Measurements from ENCODE around the gene USP6NL. TPM values are rescaled to one million over a fixed set of nuclear protein-coding genes. Genes with fewer than 3 reads are reported as not detected.

The USP6NL gene
- total RNA-seq, 1 experiment from 2014 or later = 22.1 TPM

DNA sequence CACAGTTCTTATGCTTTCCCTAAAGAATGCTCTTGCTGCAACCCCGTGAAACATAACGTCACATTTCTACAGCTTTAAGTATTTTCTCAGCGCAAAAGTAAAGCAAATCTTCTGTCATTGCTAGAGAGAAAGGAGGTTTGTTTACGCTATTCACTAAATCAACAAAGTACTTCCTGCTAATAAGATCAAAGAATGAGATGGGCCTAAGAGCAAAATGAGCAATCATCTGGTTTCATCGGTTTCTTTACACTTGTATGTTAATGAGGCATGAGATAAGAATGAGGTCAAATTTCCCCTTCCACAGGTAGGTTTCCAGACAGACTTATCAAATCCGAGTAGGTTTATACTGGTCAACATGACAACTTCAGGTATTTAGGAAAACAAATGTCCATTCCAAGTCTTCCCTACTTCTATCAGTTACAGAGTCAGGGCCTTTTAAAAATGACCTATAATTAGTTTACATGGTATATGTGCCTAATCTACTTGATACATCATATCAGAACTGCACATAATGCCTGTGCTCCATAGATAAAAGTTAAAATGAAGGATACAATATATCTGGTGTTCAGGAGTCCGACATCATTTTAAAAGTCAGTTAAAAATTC, 8.4 kb downstream of the USP6NL start:
- peaks cover 29% of the 10 kb centered on the region for H3K4me1 ChIP-seq (replicated peaks; ENCODE audit: insufficient read depth)
- H3K27me3 ChIP-seq (ENCODE audit: insufficient read depth, low read depth) = no peaks in the 10 kb centered on the region
- CTCF ChIA-PET = no interaction called here
- no peaks in the 10 kb centered on the region for H3K36me3 ChIP-seq (ENCODE audit: low read depth)
- H3K27ac ChIP-seq = peak overlapping the region; percentile 90
- peaks cover 5% of the 10 kb centered on the region; the same call in 1 of the 2 replicates for H4K20me1 ChIP-seq (ENCODE audit: insufficient read depth)
- BruUV-seq (replicated peaks) = no TSS peak
- H3K9me3 ChIP-seq (ENCODE audit: insufficient read depth, low read depth) = no peaks in the 10 kb centered on the region
- POLR2A ChIA-PET (ENCODE audit: unreplicated experiment) = interaction anchor here (0.6 kb wide), 1 partner anchor 14 kb away, joined by 4 read pairs; no protein-coding TSS in a partner anchor
- no peak overlapping the region for H2AFZ ChIP-seq
- H3K9me2 ChIP-seq (ENCODE audit: insufficient read depth) = no peaks in the 10 kb centered on the region
- peaks cover 13% of the 10 kb centered on the region; the same call in 1 of the 2 replicates for H3F3A ChIP-seq (ENCODE audit: insufficient read depth, low read depth)
- TF ChIP-seq EZH2 (IDR thresholded peaks at IDR 0.05; ENCODE audit: low read depth) (no peak), CTCF (conservative IDR thresholded peaks at IDR 0.05) (no peak)
- H3K79me2 ChIP-seq (ENCODE audit: low read depth) = peaks cover 94% of the 10 kb centered on the region
- H3K4me3 ChIP-seq = peak overlapping the region; percentile 31; the same call in 1 of the 2 replicates
- peak in 1 of 2 experiments; percentile 94 for DNase-seq
- H3K4me2 ChIP-seq = peak overlapping the region; percentile 72
- intact Hi-C loops (cut with micrococcal nuclease; ENCODE audit: unreplicated experiment) = loop anchor here (2.0 kb wide), 3 partner anchors 50 to 116 kb away; no protein-coding TSS in a partner anchor

DNA sequence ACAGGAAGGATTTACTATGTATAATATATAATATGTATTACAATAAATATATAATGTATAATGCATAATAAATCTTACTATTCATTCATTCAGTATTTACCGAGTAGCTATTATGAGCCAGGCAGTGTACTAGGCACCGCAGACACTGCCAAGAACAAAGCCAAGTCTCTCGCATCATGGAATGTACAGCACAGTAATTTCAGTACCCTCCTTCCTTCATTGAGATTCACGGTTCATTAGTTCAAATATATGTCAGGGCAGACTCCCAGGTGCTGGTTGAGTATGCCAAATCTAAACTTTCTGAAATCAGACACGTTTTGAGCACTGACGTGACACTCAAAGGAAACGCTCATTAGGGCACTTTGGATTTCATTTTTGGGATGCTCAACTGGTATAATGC, 9.1 kb downstream of the USP6NL start:
- no peak for TF ChIP-seq EZH2 (IDR thresholded peaks at IDR 0.05; ENCODE audit: low read depth)
- TF ChIP-seq CTCF (conservative IDR thresholded peaks at IDR 0.05) = no peak
- Histone ChIP-seq H2AFZ (no peak overlapping the region), H3K4me1 (replicated peaks; ENCODE audit: insufficient read depth) (peaks cover 29% of the 10 kb centered on the region), H3K27ac (peak overlapping the region; percentile 90), H4K20me1 (ENCODE audit: insufficient read depth) (peaks cover 5% of the 10 kb centered on the region), H3K27me3 (ENCODE audit: insufficient read depth, low read depth) (no peaks in the 10 kb centered on the region), H3F3A (ENCODE audit: insufficient read depth, low read depth) (peaks cover 13% of the 10 kb centered on the region; the same call in 1 of the 2 replicates), H3K4me2 (peak overlapping the region; percentile 72), H3K79me2 (ENCODE audit: low read depth) (peaks cover 93% of the 10 kb centered on the region), H3K9me2 (ENCODE audit: insufficient read depth) (no peaks in the 10 kb centered on the region), H3K9me3 (ENCODE audit: insufficient read depth, low read depth) (no peaks in the 10 kb centered on the region), H3K4me3 (peak overlapping the region; percentile 31; the same call in 1 of the 2 replicates), H3K36me3 (ENCODE audit: low read depth) (no peaks in the 10 kb centered on the region)
- ChIA-PET POLR2A (ENCODE audit: unreplicated experiment) (no interaction called here), CTCF (interaction anchor here (0.6 kb wide), 1 partner anchor 9 kb away, joined by 3 read pairs; no protein-coding TSS in a partner anchor)
- no TSS peak for BruUV-seq (replicated peaks)
- intact Hi-C loops (cut with micrococcal nuclease; ENCODE audit: unreplicated experiment) = loop anchor here (2.0 kb wide), 3 partner anchors 50 to 116 kb away; no protein-coding TSS in a partner anchor
- DNase-seq = no peak

- TF ChIP-seq CTCF (conservative IDR thresholded peaks at IDR 0.05) (no peak), EZH2 (IDR thresholded peaks at IDR 0.05; ENCODE audit: low read depth) (no peak)
- Histone ChIP-seq H3K4me1 (replicated peaks; ENCODE audit: insufficient read depth) (peaks cover 29% of the 10 kb centered on the region), H3K79me2 (ENCODE audit: low read depth) (peaks cover 90% of the 10 kb centered on the region), H3K4me2 (no peak overlapping the region), H3F3A (ENCODE audit: insufficient read depth, low read depth) (peaks cover 13% of the 10 kb centered on the region; the same call in 1 of the 2 replicates), H3K9me2 (ENCODE audit: insufficient read depth) (no peaks in the 10 kb centered on the region), H2AFZ (no peak overlapping the region), H3K9me3 (ENCODE audit: insufficient read depth, low read depth) (no peaks in the 10 kb centered on the region), H4K20me1 (ENCODE audit: insufficient read depth) (peaks cover 5% of the 10 kb centered on the region), H3K27me3 (ENCODE audit: insufficient read depth, low read depth) (no peaks in the 10 kb centered on the region), H3K27ac (peak overlapping the region; percentile 23; the same call in 1 of the 2 replicates), H3K36me3 (ENCODE audit: low read depth) (no peaks in the 10 kb centered on the region), H3K4me3 (no peak overlapping the region)
- no peak for DNase-seq
- POLR2A ChIA-PET (ENCODE audit: unreplicated experiment) = no interaction called here
- intact Hi-C loops (cut with micrococcal nuclease; ENCODE audit: unreplicated experiment) = loop anchor here (2.0 kb wide), 3 partner anchors 49 to 117 kb away; no protein-coding TSS in a partner anchor
- no TSS peak for BruUV-seq (replicated peaks)
- CTCF ChIA-PET = no interaction called here
Observed at GRCh38 chr10:11601670-11602069, 9.8 kb downstream of the USP6NL start.
